SH-SY5Y (cell line): ENCODE results near the gene NUCKS1.
A peak's percentile ranks its signal among the peaks of the same experiment; 100 is the strongest.

Experiments used
- GATA2 ChIP-seq: IDR thresholded peaks from 2 replicates; pipeline ENCODE4 v1.6.1; 2011; ENCODE audit warnings: mild to moderate bottlenecking, low read depth, low read length
- GATA3 ChIP-seq: IDR thresholded peaks from 2 replicates; pipeline ENCODE4 v1.6.1; 2011; ENCODE audit warnings: low read depth, mild to moderate bottlenecking, low read length, moderate library complexity

The NUCKS1 gene

GRCh38 chr1:205729945-205730610 is 19.9 kb downstream of the NUCKS1 start:
- TF ChIP-seq GATA3 (no peak), GATA2 (no peak)

- TF ChIP-seq GATA2 = no peak
Measured at GRCh38 chr1:205726619-205727125, 23.3 kb downstream of the NUCKS1 start.

- no peak for TF ChIP-seq GATA2
- no peak for TF ChIP-seq GATA3
Measured at GRCh38 chr1:205725514-205725913, 24.5 kb downstream of the NUCKS1 start.

GRCh38 chr1:205719762-205720161 is 30.2 kb downstream of the NUCKS1 start:
- TF ChIP-seq GATA2 (no peak), GATA3 (no peak)

- TF ChIP-seq GATA3 (no peak), GATA2 (no peak)
Measured at GRCh38 chr1:205719015-205719414, 31.0 kb downstream of the NUCKS1 start.

GRCh38 chr1:205716371-205717132 is 33.4 kb downstream of the NUCKS1 start:
- no peak for TF ChIP-seq GATA3
- no peak for TF ChIP-seq GATA2

GRCh38 chr1:205715628-205716027 is 34.4 kb downstream of the NUCKS1 start:
- TF ChIP-seq GATA3 = no peak
- no peak for TF ChIP-seq GATA2

GRCh38 chr1:205714906-205715246 is 35.1 kb downstream of the NUCKS1 start:
- TF ChIP-seq GATA2 = no peak
- TF ChIP-seq GATA3 = no peak

GRCh38 chr1:205714190-205714905 is 35.6 kb downstream of the NUCKS1 start:
- TF ChIP-seq GATA3 = no peak
- TF ChIP-seq GATA2 = no peak

- peak; percentile 17; the same call in 1 of the 2 replicates for TF ChIP-seq GATA3
- TF ChIP-seq GATA2 = peak; percentile 78
Measured at GRCh38 chr1:205711105-205712048, 38.6 kb downstream of the NUCKS1 start.

- TF ChIP-seq GATA2 (no peak), GATA3 (no peak)
Measured at GRCh38 chr1:205710201-205711062, 39.5 kb downstream of the NUCKS1 start.

- TF ChIP-seq GATA3 = no peak
- TF ChIP-seq GATA2 = no peak
Measured at GRCh38 chr1:205709640-205710039, 40.3 kb downstream of the NUCKS1 start.

- TF ChIP-seq GATA2 (no peak), GATA3 (no peak)
Measured at GRCh38 chr1:205709059-205709398, 41.0 kb downstream of the NUCKS1 start.
